Spleen (tissue), 7 donors: ENCODE results near the gene MECR.
"Not testable (repeated sequence)": the region's sequence is repeated elsewhere in the genome, so short reads cannot be mapped to it uniquely, and the experiment has no call there.

Experiments used
- CTCF ChIP-seq, 11 experiments: fragments of 200-600 bp in 7 of 11; fragments of 450-650 bp in 4 of 11; sonication (generic) in 4 of 11; IDR thresholded peaks in 8 of 11; conservative IDR thresholded peaks in 3 of 11; 1 replicate in 7 of 11; 2 replicates in 4 of 11; pipeline versions ENCODE4 v1.4.0 to v1.8.0; 2016 to 2021; ENCODE audit warnings: antibody characterized with exemption in 11 of 11, inconsistent platforms in 4 of 11, mild to moderate bottlenecking in 1 of 11
- POLR2A ChIP-seq, 3 donors: fragments of 450-650 bp; IDR thresholded peaks; one replicate each; pipeline ENCODE4 v1.5.1; 2017; ENCODE audit warnings: antibody characterized with exemption in 3 of 3, mild to moderate bottlenecking in 1 of 3
- donor health status: DM: no; HTN: no; CAD: no; lungs with moderate emphysema.
- donor health status: DM: no; HTN: no; CAD: no.
- donor health status: DM: no; HTN: no; CAD: no.

- TF ChIP-seq CTCF (IDR thresholded peaks at IDR 0.05 in 8 of 11, conservative IDR thresholded peaks at IDR 0.05 in 3 of 11); POLR2A (IDR thresholded peaks at IDR 0.05): not testable (repeated sequence)
Observed at GRCh38 chr1:29222260-29222659, 8.5 kb downstream of the MECR start.
